Amniotic stem cell (primary cell): Measurements from ENCODE around the gene CLEC2D.
"Not testable (repeated sequence)": the region's sequence is repeated elsewhere in the genome, so short reads cannot be mapped to it uniquely, and the experiment has no call there.

Experiments used
- DNase-seq: peaks from one replicate; lab custom pipeline; 2025; lab: John Stamatoyannopoulos, UW

CLEC2D gene

GRCh38 chr12:9660046-9660445, 9.5 kb upstream of the CLEC2D start:
- no peak for DNase-seq

- no peak for DNase-seq
These were observed 7.8 kb upstream of the CLEC2D start for GRCh38 chr12:9661720-9662119.

DNA sequence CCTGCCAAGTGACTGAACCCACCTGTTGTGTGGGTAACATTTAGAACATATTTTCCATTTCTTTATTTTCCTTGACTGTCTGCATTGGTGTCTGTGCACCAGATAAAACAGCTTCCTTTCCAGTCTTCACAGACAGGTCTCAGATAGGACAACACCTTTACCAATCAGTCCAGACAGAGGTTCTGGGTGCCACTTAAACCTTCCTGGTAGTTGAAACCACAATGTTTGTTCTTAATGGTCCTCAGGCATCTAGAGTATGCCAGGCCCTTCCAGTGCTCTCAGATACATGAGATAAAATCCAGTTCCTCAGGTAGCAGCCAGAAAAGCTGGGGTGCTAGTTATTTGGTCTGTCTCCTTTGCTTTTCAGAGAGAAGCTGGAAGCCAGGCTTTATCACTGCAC, 7.0 kb upstream of the CLEC2D start:
- no peak for DNase-seq

DNA sequence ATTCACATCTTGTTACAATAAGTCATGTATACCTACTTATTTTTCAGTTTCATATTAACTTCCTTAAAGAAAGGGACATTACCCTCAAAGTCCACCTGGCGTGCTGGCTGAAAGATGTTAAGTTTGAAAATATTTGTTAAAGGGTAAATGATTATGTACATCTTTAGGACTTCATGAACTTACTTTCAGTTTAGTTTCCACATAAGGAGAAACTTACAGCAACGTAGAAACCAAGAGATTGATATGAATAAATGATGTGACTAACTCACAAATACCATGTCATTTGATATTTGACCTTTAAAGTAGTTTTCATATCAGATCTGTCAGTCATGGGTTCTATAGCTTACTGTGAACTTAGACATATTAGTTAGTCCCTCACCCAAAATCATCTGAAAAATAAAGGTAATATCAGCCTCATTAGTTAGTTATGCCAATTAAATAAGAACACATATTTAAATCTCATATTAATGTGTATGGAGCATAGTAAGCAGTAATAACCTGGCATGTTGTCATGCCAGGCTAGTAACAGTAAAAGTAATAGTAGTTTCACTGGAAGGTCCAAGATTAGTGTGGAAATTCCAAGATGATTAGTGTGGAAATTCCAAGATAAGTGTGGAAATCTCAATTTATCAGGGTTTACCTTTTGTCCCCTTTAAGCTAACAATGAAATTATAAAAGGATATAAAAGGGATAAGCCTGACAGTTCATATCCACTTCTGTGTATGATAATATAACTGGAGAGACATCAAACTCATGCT, 1.9 kb upstream of the CLEC2D start:
- DNase-seq = no peak

DNA sequence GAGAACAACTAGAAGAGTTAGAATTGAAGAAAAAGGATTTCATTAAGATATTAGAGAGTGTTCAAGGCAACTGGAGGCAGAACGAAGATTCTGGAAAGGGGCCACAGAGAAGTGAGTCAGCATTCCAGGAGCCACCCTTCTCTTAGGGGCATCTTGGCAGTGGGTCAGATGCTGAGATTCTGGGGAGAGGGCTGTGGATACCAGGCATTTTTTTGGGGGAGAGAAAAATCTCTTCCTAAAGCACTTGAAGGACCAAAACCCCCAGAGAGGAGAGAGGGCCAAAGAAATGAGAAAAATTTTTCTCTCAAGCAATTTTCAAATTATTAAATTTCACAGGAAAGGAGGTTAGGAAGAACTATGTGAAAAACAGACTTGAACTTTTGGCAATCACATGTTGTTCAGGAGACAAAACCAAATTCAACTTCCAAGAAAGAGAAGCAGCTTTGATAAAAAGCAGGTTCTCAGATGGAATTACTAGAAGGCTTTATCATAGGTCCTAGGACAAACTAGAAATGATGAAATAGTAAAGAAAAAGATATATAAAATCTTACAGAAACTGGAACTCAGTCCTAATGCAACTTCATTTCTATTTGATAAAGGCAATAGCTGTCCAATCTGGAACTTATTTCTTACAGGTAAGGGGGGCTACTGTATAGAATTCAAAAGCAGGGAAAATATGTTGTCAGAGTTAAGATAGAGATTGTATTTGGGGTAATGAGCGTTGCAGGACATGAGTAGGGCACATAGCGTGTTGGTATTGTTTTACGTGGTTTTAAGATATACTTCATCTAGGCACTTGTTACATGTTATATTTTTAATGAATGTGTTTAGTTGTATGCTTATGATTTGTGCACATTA, 1.1 kb upstream of the CLEC2D start:
- no peak for DNase-seq

DNA sequence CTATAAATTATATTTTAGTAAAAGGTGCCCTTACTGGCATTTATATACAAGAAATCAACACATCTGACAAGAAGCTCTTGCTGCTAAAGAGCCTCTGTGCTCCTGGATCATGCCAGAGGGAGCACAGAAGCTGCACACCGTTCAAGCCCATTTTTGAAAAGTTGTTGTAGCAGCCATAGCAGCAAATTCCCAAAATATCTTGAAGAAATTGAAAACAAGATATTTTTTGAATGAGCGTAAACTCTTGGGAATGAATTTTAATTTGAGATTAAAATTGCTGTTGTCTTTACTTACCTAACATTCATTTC, 540 bp upstream of the CLEC2D start:
- no peak for DNase-seq

- DNase-seq = not testable (repeated sequence)
These were observed 2.8 kb downstream of the CLEC2D start for GRCh38 chr12:9672340-9672739.

- DNase-seq = no peak
These were observed 4.1 kb downstream of the CLEC2D start for GRCh38 chr12:9673404-9674225.

DNA sequence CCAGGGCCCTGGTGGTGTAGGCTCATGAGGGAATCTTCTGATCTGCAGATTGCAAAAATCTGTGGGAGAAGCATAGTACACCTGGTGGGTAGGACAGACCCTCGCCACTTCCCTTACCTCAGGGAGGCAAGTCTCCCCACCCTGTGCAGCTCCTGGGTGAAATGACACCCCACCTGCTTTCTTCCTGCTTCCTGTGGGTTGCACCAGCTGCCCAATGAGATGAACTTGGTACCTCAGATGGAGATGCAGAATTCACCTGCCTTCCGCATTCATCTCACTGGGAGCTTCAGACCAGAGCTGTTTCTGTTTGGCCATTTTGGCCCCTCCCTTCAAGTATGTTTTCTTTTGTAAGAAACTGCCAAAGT, 4.7 kb downstream of the CLEC2D start:
- DNase-seq = no peak

GRCh38 chr12:9682508-9682907, 13.0 kb downstream of the CLEC2D start:
- DNase-seq = not testable (repeated sequence)

- not testable (repeated sequence) for DNase-seq
These were observed 13.4 kb downstream of the CLEC2D start for GRCh38 chr12:9682949-9683348.

DNA sequence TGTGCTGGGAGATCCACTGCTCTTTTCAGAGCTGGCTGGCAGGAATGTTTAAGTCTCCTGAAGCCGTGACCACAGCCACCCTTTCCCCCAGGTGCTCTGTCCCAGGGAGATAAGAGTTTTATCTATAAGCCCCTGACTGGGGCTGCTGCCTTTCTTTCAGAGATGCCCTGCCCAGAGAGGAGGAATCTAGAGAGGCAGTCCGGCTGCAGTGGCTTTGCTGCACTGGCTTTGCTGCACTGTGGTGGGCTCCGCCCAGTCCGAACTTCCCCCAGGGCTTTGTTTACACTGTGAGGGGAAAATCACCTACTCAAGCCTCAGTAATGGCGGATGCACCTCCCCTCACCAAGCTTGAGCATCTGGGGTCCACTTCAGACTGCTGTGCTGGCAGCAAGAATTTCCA, 15.9 kb downstream of the CLEC2D start:
- DNase-seq = not testable (repeated sequence)

- no peak for DNase-seq
These were observed 16.4 kb downstream of the CLEC2D start for GRCh38 chr12:9685915-9686314.

DNA sequence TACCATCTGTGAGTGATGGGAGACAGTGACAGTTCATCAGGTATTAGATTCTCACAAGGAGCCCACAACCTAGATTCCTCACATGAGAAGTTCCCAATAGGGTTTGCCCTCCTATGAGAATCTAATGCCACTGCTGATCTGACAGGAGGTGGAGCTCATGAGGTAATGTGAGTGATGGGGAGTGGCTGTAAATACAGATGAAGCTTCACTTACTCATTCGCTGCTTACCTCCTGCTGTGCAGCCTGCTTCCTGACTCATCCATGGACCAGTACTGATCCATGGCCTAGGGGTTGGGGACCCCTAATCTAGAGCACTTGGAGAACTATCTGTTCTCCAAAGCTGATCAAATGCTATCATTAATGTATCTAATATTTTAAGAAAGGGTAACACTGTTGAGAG, 17.7 kb downstream of the CLEC2D start:
- DNase-seq = no peak

GRCh38 chr12:9692909-9693308, 23.4 kb downstream of the CLEC2D start:
- no peak for DNase-seq

- no peak for DNase-seq
These were observed 24.7 kb downstream of the CLEC2D start for GRCh38 chr12:9694241-9694640.

DNA sequence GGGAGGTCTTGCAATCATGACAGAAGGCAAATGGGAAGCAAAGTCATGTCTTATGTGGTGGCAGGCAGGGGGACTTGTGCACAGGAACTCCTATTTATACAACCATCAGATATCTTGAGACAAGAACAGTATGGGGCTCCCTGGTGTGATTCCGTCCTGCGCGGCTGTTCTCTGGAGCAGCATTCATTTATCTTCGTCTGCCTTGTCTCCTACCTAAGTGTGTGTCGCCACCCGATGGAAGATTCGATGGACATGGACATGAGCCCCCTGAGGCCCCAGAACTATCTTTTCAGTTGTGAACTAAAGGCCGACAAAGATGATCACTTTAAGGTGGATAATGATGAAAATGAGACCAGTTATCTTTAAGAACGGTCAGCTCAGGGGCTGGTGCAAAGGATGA, 25.6 kb downstream of the CLEC2D start:
- not testable (repeated sequence) for DNase-seq

GRCh38 chr12:9695661-9696060, 26.1 kb downstream of the CLEC2D start:
- not testable (repeated sequence) for DNase-seq

DNA sequence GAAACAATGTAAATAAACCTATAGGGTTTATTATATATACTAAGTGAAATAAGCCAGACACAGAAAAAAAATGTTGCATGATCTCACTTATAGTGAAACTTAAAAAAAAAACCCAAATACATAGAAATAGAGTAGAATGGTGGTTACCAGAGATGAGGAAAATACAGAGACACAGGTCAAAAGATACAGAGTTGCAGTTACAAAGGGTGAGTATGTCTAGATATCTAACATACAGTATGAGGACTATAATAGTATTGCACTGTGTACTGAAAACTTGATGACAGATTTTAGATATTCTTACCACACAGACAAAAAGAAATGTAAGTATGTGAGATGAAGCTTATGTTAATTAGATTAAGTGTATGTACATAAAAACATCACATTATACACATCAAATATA, 28.1 kb downstream of the CLEC2D start:
- no peak for DNase-seq

DNA sequence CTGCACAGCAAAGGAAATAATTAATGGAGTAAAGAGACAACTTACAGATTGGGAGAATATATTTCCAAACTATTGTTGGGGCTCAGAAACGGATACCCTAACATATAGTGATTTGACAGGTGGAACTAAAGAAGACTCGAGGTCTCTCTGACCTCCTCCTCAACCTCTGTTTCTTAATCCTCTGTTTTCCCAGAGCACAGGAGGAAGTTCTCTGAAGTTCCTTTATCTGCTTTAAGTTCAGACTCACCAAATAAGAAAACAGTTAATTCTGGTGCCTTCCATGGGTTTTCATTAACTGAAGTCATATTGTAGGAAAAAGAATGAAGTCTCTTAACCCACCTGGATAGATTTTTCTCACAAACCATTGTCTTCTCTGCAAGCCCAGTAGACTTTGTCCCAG, 29.2 kb downstream of the CLEC2D start:
- no peak for DNase-seq

DNA sequence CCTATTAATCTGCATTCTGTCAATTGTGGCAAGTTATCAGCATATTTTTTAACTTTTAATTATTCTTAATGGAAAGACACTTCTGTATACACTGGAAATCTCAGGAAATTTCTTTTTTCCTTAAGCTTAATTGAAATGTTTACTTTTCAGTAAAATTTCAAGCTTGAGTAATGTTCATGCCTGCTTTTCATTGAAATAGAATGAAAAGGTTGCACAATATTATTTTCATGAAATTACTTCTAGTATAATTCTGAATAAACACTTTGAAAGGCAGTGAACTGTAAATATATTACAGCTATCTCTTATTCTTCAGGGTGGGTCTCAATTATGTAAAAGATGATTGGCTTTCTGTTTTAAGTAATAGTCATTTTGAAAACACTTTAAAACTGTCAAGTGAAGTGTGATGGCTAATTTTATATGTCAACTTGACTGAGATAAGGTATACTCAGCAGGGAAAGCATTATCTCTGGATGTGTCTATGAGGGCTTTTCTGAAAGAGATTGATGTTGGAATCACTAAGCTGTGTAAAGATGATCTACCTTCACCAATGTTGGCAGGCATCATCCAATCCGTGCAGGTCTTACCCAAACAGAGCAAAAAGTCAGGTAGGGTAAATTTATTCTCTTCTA, 29.9 kb downstream of the CLEC2D start:
- DNase-seq = no peak

DNA sequence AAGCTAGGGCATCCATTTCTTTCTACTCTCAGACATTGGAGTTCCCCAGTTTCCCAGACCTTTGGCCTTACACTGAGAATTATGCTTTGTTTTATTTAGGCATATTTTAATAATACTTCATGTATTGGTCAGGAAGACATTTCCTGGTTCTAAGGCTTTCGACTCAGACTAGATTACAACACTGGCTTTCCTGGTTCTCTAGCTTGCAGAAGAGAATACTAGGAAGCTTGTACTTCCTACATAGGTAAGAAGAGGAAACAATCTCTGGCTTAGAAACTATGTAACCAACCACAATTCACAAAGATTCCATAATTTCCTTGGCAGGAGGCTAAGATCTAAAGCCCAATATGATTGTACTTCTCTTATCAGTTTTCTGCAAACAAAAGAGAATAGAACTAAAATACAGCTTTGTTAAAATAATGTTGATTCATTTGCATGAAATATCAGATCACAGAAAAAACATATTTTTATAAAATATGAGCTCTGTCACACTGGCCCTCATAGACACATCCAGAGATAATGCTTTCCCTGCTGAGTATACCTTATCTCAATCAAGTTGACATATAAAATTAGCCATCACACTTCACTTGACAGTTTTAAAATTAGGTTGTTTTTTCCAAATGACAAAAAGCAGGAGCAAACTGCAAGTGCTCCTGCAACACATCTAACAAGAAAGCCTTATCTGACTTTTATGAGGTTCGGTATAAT, 30.5 kb downstream of the CLEC2D start:
- no peak for DNase-seq
